Measurements from ENCODE around the gene FAM53B. TPM values are rescaled to one million over a fixed set of nuclear protein-coding genes. Genes with fewer than 3 reads are reported as not detected.

FAM53B gene
- total and polyA plus RNA-seq, 12 donors = 11.6 to 42.9 (median 29.1) TPM

DNA sequence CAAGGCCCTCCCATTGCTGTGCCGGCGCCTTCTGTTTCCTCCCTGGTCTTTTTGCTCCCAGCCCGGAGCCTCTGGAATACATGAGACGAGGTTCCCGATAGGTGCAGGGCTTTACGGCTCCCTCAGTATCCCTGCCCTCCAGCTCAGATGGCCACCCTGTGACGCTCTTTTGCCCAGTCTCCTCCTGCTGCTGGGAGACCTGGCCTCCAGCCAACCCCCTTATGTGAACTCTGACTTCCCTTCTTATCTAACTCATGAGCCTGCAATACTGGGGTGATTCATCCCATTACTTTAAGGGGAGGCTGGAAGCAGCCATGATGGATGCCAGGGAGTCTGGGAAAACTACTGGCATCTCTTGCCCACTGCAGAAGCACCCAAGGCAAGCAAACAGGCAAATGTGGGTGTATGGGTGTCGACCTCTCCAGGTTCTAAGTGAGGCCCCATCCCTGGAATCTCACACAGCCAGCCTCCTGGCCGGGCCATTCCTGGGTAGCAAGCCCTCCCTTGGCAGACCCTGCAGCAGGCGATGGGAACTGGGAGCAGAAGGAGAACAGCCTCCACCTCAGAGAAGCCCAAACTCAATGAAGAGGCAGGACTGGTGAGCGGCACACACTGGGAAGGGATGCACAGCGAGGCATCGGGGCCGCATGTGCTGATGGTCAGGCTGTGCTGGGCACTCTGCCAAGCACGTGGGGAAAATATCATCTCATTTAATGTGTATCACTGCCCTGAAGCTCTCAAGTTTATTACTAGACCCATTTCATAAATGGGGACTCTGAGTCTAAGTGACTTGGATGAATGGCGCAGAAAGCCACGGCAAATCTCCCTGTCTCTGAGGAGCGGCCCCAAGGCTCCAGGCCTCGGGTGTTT, 97.5 kb downstream of the FAM53B start:
- WGBS, 2 donors = 60 to 65% methylated on average over 19 of the region's 19 CpGs
- peaks cover 0 to 9% (median 0%) of the 10 kb centered on the region in 9 donors for H3K36me3 ChIP-seq
- no peaks in the 10 kb centered on the region for H3K27me3 ChIP-seq
- ATAC-seq (peak; percentile 16 to 67 (median 38)), DNase-seq (peak; percentile 79 to 83)
- TF ChIP-seq, protein P1, sequence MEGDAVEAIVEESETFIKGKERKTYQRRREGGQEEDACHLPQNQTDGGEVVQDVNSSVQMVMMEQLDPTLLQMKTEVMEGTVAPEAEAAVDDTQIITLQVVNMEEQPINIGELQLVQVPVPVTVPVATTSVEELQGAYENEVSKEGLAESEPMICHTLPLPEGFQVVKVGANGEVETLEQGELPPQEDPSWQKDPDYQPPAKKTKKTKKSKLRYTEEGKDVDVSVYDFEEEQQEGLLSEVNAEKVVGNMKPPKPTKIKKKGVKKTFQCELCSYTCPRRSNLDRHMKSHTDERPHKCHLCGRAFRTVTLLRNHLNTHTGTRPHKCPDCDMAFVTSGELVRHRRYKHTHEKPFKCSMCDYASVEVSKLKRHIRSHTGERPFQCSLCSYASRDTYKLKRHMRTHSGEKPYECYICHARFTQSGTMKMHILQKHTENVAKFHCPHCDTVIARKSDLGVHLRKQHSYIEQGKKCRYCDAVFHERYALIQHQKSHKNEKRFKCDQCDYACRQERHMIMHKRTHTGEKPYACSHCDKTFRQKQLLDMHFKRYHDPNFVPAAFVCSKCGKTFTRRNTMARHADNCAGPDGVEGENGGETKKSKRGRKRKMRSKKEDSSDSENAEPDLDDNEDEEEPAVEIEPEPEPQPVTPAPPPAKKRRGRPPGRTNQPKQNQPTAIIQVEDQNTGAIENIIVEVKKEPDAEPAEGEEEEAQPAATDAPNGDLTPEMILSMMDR (IDR thresholded peaks at IDR 0.05) = no peak
- no peaks in the 10 kb centered on the region for H3K9me3 ChIP-seq
- no peak overlapping the region for H3K4me3 ChIP-seq
- H3K4me1 ChIP-seq = peaks cover 69 to 100% (median 99%) of the 10 kb centered on the region in 9 donors
- peak overlapping the region; percentile 38 to 91 (median 78) for H3K27ac ChIP-seq
- intact Hi-C loops (cut with DNase I) = loop anchor here in 6 of 10 donors (5.0 kb wide), 3 partner anchors 56 to 96 kb away; partner anchors contain the start of gene FAM53B (in 3 of the 6)

GRCh38 chr10:124645467-124646095, 98.6 kb downstream of the FAM53B start:
- 85 to 89% methylated on average over 13 of the region's 13 CpGs for WGBS, 2 donors
- Histone ChIP-seq H3K27me3 (no peaks in the 10 kb centered on the region), H3K4me3 (no peak overlapping the region), H3K27ac (peak overlapping the region; percentile 38 to 91 (median 78)), H3K36me3 (peaks cover 0 to 9% (median 0%) of the 10 kb centered on the region in 9 donors), H3K9me3 (no peaks in the 10 kb centered on the region), H3K4me1 (peaks cover 70 to 100% (median 100%) of the 10 kb centered on the region in 9 donors)
- DNase-seq = peak in 1 of 2 donors; percentile 16
- ATAC-seq = no peak
- intact Hi-C loops (cut with DNase I) = loop anchor here in 6 of 10 donors (5.0 kb wide), 3 partner anchors 57 to 97 kb away; partner anchors contain the start of gene FAM53B (in 3 of the 6)
- TF ChIP-seq, protein P1 (IDR thresholded peaks at IDR 0.05) = no peak

DNA sequence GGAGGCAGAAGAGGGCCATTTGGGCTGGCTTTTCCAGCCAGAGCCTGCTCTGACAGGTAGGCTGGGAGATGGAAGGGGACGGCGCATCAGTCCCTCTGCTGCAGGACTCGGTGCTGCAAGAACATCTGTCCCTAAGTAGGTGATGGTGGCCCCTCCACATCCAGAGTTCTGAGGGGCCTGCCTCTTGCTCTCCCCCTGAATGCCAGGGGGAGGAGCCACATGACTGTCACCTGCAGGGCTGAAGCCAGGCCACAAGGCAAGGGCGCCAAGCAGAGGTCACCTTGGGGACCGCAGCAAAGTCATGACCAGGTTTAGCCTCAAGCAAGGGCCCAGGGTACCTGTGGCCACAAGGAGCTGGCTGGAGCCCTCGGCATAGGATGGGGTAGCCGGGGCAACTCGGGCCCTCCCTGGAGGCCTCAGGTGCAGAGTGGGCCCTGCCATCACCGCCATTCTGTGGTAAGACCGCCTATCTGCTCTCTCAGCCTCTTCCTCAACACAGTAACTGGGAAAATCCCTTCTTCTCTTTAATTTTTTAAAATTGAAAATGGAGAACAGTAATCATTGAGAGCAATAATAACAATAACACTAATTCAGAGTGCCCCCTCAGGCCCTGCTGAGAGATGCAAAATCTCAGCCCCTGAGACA, 99.3 kb downstream of the FAM53B start:
- Histone ChIP-seq H3K36me3 (peaks cover 0 to 9% (median 0%) of the 10 kb centered on the region in 9 donors), H3K4me1 (peaks cover 73 to 100% (median 100%) of the 10 kb centered on the region in 9 donors), H3K9me3 (no peaks in the 10 kb centered on the region), H3K27me3 (no peaks in the 10 kb centered on the region), H3K27ac (peak overlapping the region in 7 of 10 donors; percentile 70 to 91 (median 81)), H3K4me3 (no peak overlapping the region)
- TF ChIP-seq, protein P1 (IDR thresholded peaks at IDR 0.05) = no peak
- 86 to 93% methylated on average over 10 of the region's 10 CpGs for WGBS, 2 donors
- intact Hi-C loops (cut with DNase I) = loop anchor here in 8 of 10 donors (5.0 kb wide), 6 partner anchors 32 to 97 kb away; partner anchors contain the start of gene FAM53B (in 3 of the 8)
- peak in 1 of 2 donors; percentile 21 for DNase-seq
- no peak for ATAC-seq
